K562 (cell line): ENCODE data around the gene UNC5C. TPM values are rescaled to one million over a fixed set of nuclear protein-coding genes. Genes with fewer than 3 reads are reported as not detected.

ENCODE experiments used
- ATAC-seq: fragments of 200-7000 bp; cut with Tn5 transposase; 3 replicates; pipeline ENCODE4 v1.9.1; 2020; ENCODE audit warnings: moderate library complexity
- BruUV-seq: library from RNA; stranded (reverse); fragments of 400-500 nt; replicated peaks from 2 replicates; lab custom pipeline; 2021; lab: Mats Ljungman, UMichigan
- CTCF ChIA-PET: fragments of 300-600 bp; formaldehyde crosslinking; extraction: SDS; loops from one replicate; lab custom pipeline; 2021; ENCODE audit warnings: low intra/inter-chr PET ratio; lab: Yijun Ruan, JAX
- POLR2A ChIA-PET: fragments of 300-600, 350-650 bp; sonication (Branson Sonifier 250); formaldehyde crosslinking; extraction: SDS; loops from one replicate; lab custom pipeline; 2021; ENCODE audit warnings: antibody characterized with exemption, inconsistent platforms; lab: Yijun Ruan, JAX
- DNase-seq, 4 experiments: peaks; one replicate each; pipeline versions ENCODE4 v3.0.0 to v3.0.0-alpha.2; 2011 to 2018; ENCODE audit warnings: low spot score in 3 of 4, mixed read lengths in 3 of 4; ENCODE audit errors: extremely low read depth in 1 of 4
- FAIRE-seq: peaks from 2 replicates; lab custom pipeline; 2011; peaks lifted over from hg19 to GRCh38; lab: Jason Lieb, UNC
- H2AFZ ChIP-seq: 2 replicates; pipeline ENCODE4 v1.6.0; 2011; ENCODE audit warnings: low read depth, low read length, control low read depth, inconsistent platforms
- H3K27ac ChIP-seq: fragments of 200-600 bp; 3 replicates; pipeline ENCODE4 v1.8.0; 2011; ENCODE audit warnings: low read depth, mild to moderate bottlenecking, control low read depth, inconsistent platforms, low read length, moderate library complexity, mixed read lengths; ENCODE audit errors: extremely low read depth
- H3K27me3 ChIP-seq, 2 experiments: fragments of 300-600 bp in 1 of 2; 2 replicates in 1 of 2; 3 replicates in 1 of 2; pipeline versions ENCODE4 v1.6.0 to v1.8.0; 2011; ENCODE audit warnings: inconsistent platforms in 2 of 2, low read length in 2 of 2, mild to moderate bottlenecking in 1 of 2, mixed read lengths in 1 of 2, moderate library complexity in 1 of 2; ENCODE audit not compliant: control insufficient read depth in 2 of 2, insufficient read depth in 2 of 2
- H3K36me3 ChIP-seq: fragments of 300-600 bp; 3 replicates; pipeline ENCODE4 v1.8.0; 2011; ENCODE audit warnings: mild to moderate bottlenecking, low read length, inconsistent platforms; ENCODE audit not compliant: control insufficient read depth, insufficient read depth
- H3K4me1 ChIP-seq, 2 experiments: fragments of 200-600 bp in 1 of 2; replicated peaks in 1 of 2; 2 replicates in 1 of 2; 3 replicates in 1 of 2; pipeline versions ENCODE4 v1.5.1 to v1.8.0; 2011; ENCODE audit warnings: inconsistent platforms in 2 of 2, low read length in 2 of 2, mild to moderate bottlenecking in 1 of 2, mixed read lengths in 1 of 2, moderate library complexity in 1 of 2; ENCODE audit not compliant: control insufficient read depth in 2 of 2, insufficient read depth in 2 of 2
- H3K4me2 ChIP-seq: 2 replicates; pipeline ENCODE4 v1.6.1; 2011; ENCODE audit warnings: low read length, control low read depth, inconsistent platforms, mixed read lengths; ENCODE audit not compliant: insufficient read depth
- H3K4me3 ChIP-seq: fragments of 200-600 bp; sonication (generic), shearing (Covaris generic); 2 replicates; pipeline ENCODE4 v1.5.1; 2016; ENCODE audit warnings: control low read depth, inconsistent platforms
- H3K79me2 ChIP-seq: fragments of 200-600 bp; 3 replicates; pipeline ENCODE4 v1.8.0; 2011; ENCODE audit warnings: low read length, inconsistent platforms; ENCODE audit not compliant: control insufficient read depth, insufficient read depth
- H3K9ac ChIP-seq, 2 experiments: 2 replicates each; pipeline versions ENCODE4 v1.6.0 to v1.6.1; 2011; ENCODE audit warnings: low read depth in 2 of 2, low read length in 2 of 2, control low read depth in 1 of 2, inconsistent platforms in 1 of 2, mild to moderate bottlenecking in 1 of 2, mixed read lengths in 1 of 2; ENCODE audit not compliant: insufficient read depth in 1 of 2
- H3K9me1 ChIP-seq: one replicate; pipeline ENCODE4 v1.6.0; 2011; ENCODE audit warnings: inconsistent platforms, mild to moderate bottlenecking, low read length, moderate library complexity; ENCODE audit not compliant: control insufficient read depth, insufficient read depth
- H3K9me3 ChIP-seq: replicated peaks from 2 replicates; pipeline ENCODE4 v1.5.1; 2011; ENCODE audit warnings: low read depth, low read length, inconsistent platforms; ENCODE audit not compliant: control insufficient read depth, insufficient read depth
- H4K20me1 ChIP-seq: replicated peaks from 2 replicates; pipeline ENCODE4 v1.6.1; 2011; ENCODE audit warnings: low read length, inconsistent platforms, mixed read lengths; ENCODE audit not compliant: control insufficient read depth, insufficient read depth
- CHAMP1 ChIP-seq: fragments of 450-650 bp; IDR thresholded peaks from 2 replicates; pipeline ENCODE4 v1.6.1; 2016; ENCODE audit warnings: mild to moderate bottlenecking
- KAT7 ChIP-seq: sonication (generic); formaldehyde crosslinking; IDR thresholded peaks from 2 replicates; pipeline ENCODE4 v1.8.0; 2022; ENCODE audit warnings: missing genetic modification reagents, mild to moderate bottlenecking, borderline replicate concordance
- XRCC5 ChIP-seq: fragments of 200-400 bp; formaldehyde crosslinking; IDR thresholded peaks from 2 replicates; pipeline ENCODE4 v1.6.1; 2017; ENCODE audit warnings: low read depth, mild to moderate bottlenecking, low read length
- WGBS: fragments of 100-300 bp; shearing (Covaris generic); methylation state at CpG from one replicate; pipeline ENCODE4 v1.1.6; 2016; ENCODE audit warnings: low coverage, mixed read lengths; ENCODE audit not compliant: insufficient coverage; ENCODE audit errors: missing lambda C conversion rate; 5-methylcytosine and 5-hydroxymethylcytosine counted together
- in situ Hi-C: fragments of 300-500 bp; cut with MboI; formaldehyde crosslinking; loops from 4 replicates; pipeline ENCODE4 v1.15.0; 2018; ENCODE audit warnings: inconsistent platforms, mixed read lengths
- intact Hi-C: fragments of 100-400 bp; cut with micrococcal nuclease; formaldehyde crosslinking; loops from 2 replicates; pipeline ENCODE4 v1.14.2; 2022
- polyA plus RNA-seq, 8 experiments: library from polyadenylated mRNA; depleted of rRNA in 4 of 8; stranded (reverse) in 5 of 8; unstranded in 3 of 8; fragments of >200 nt; fragmentation: Nextera tagmentation in 2 of 8; fragmentation: Illumina TruSeq in 1 of 8; extraction: Ambion mirVana in 2 of 8; extraction: Trizol in 1 of 8; gene quantifications; 2 replicates each; pipeline versions ENCODE4 v1.2.1 to v1.2.3, GENCODE V29; 2011 to 2014; ENCODE audit warnings: inconsistent platforms in 1 of 8, missing spikeins in 1 of 8
- total RNA-seq, 7 experiments: library from RNA; depleted of rRNA in 6 of 7; stranded (reverse); fragments of >200 nt in 6 of 7; fragmentation: Illumina TruSeq in 2 of 7; extraction: Trizol in 2 of 7; gene quantifications; 2 replicates each; pipeline versions ENCODE4 v1.2.1 to v1.2.3, GENCODE V29; 2011 to 2021; ENCODE audit warnings: low replicate concordance in 1 of 7

The UNC5C gene
- total and polyA plus RNA-seq, 9 of the 15 experiments (the other 6 are each of a cell fraction or from before 2014, with no cell fraction given): under 0.01 to 0.10 (median 0.03) TPM; not detected in 1

- WGBS: 2% methylated on average over 3 of the region's 3 CpGs
- DNase-seq: no peak
- Histone ChIP-seq H3K27me3 (no peaks in the 10 kb centered on the region), H3K79me2 (no peaks in the 10 kb centered on the region), H3K27ac (no peak overlapping the region), H3K9me3 (no peaks in the 10 kb centered on the region), H3K9ac (no peak overlapping the region), H2AFZ (no peak overlapping the region), H4K20me1 (no peaks in the 10 kb centered on the region), H3K4me2 (no peak overlapping the region), H3K9me1 (no peaks in the 10 kb centered on the region), H3K4me3 (no peak overlapping the region), H3K4me1 (0 out of 5 replicates have a peak, but pooled peaks cover 0 to 4% of the 10 kb centered on the region in 2 experiments), H3K36me3 (no peaks in the 10 kb centered on the region)
- no peak for ATAC-seq
- intact Hi-C loops: no loop called here
- ChIA-PET CTCF (no interaction called here), POLR2A (no interaction called here)
- in situ Hi-C loops: no loop called here
- BruUV-seq: no TSS peak
- FAIRE-seq: no peak
- no peak for TF ChIP-seq XRCC5
Observed at GRCh38 chr4:95429416-95429815, 119.4 kb downstream of the UNC5C start.

- Histone ChIP-seq H3K4me3 (no peak overlapping the region), H3K36me3 (no peaks in the 10 kb centered on the region), H3K4me1 (0 out of 5 replicates have a peak, but pooled peaks cover 0 to 4% of the 10 kb centered on the region in 2 experiments), H3K27ac (no peak overlapping the region), H3K9ac (no peak overlapping the region), H4K20me1 (no peaks in the 10 kb centered on the region), H3K9me3 (no peaks in the 10 kb centered on the region), H2AFZ (no peak overlapping the region), H3K9me1 (no peaks in the 10 kb centered on the region), H3K27me3 (no peaks in the 10 kb centered on the region), H3K4me2 (no peak overlapping the region), H3K79me2 (no peaks in the 10 kb centered on the region)
- FAIRE-seq: no peak
- no TSS peak for BruUV-seq
- 0% methylated on average over 2 of the region's 2 CpGs for WGBS
- DNase-seq: no peak
- CTCF ChIA-PET: no interaction called here
- POLR2A ChIA-PET: no interaction called here
- no peak for ATAC-seq
- in situ Hi-C loops (no loop called here), intact Hi-C loops (no loop called here)
- TF ChIP-seq KAT7 (CRISPR knock-in tag): no peak
- no peak for TF ChIP-seq CHAMP1
Observed at GRCh38 chr4:95428291-95429070, 120.3 kb downstream of the UNC5C start.
